CD4-positive, alpha-beta T cell treated with Interleukin-2 at 100 ng/mL for 4 hours (primary cell): ENCODE measurements around the gene ARL14.
"Not testable (repeated sequence)": the region's sequence is repeated elsewhere in the genome, so short reads cannot be mapped to it uniquely, and the experiment has no call there.

Source experiments
- DNase-seq: peaks from one replicate; pipeline ENCODE4 v3.0.0-alpha.2; 2020; ENCODE audit warnings: low spot score

Gene ARL14

GRCh38 chr3:160677459-160677881 is 510 bp downstream of the ARL14 start:
- DNase-seq: no peak

- no peak for DNase-seq
Measured at GRCh38 chr3:160678292-160678842, 1.4 kb downstream of the ARL14 start.

GRCh38 chr3:160684368-160684740 is 7.4 kb downstream of the ARL14 start:
- no peak for DNase-seq

- no peak for DNase-seq
Measured at GRCh38 chr3:160685144-160685766, 8.3 kb downstream of the ARL14 start.

- peak; percentile 26 for DNase-seq
Measured at GRCh38 chr3:160686955-160687535, 10.1 kb downstream of the ARL14 start.

- DNase-seq: no peak
Measured at GRCh38 chr3:160691151-160691550, 14.2 kb downstream of the ARL14 start.

- no peak for DNase-seq
Measured at GRCh38 chr3:160691962-160692361, 15.0 kb downstream of the ARL14 start.

- DNase-seq: no peak
Measured at GRCh38 chr3:160693191-160693590, 16.2 kb downstream of the ARL14 start.

GRCh38 chr3:160694345-160694744 is 17.4 kb downstream of the ARL14 start:
- no peak for DNase-seq

GRCh38 chr3:160695003-160695402 is 18.0 kb downstream of the ARL14 start:
- no peak for DNase-seq

- no peak for DNase-seq
Measured at GRCh38 chr3:160695915-160696327, 19.0 kb downstream of the ARL14 start.

- no peak for DNase-seq
Measured at GRCh38 chr3:160697637-160698380, 20.8 kb downstream of the ARL14 start.

- DNase-seq: no peak
Measured at GRCh38 chr3:160698599-160699195, 21.7 kb downstream of the ARL14 start.

- no peak for DNase-seq
Measured at GRCh38 chr3:160701490-160701889, 24.5 kb downstream of the ARL14 start.

GRCh38 chr3:160702290-160702689 is 25.3 kb downstream of the ARL14 start:
- no peak for DNase-seq

GRCh38 chr3:160703974-160704373 is 27.0 kb downstream of the ARL14 start:
- DNase-seq: no peak

- peak; percentile 55 for DNase-seq
Measured at GRCh38 chr3:160707187-160707794, 30.3 kb downstream of the ARL14 start.

GRCh38 chr3:160709477-160710182 is 32.7 kb downstream of the ARL14 start:
- DNase-seq: no peak

GRCh38 chr3:160713144-160713543 is 36.2 kb downstream of the ARL14 start:
- not testable (repeated sequence) for DNase-seq

GRCh38 chr3:160719710-160720109 is 42.8 kb downstream of the ARL14 start:
- DNase-seq: no peak

GRCh38 chr3:160720123-160720746 is 43.3 kb downstream of the ARL14 start:
- DNase-seq: no peak
